ENCODE measurements around the gene ALG6. TPM values are rescaled to one million over a fixed set of nuclear protein-coding genes. Genes with fewer than 3 reads are reported as not detected.
"Not testable (repeated sequence)": the region's sequence is repeated elsewhere in the genome, so short reads cannot be mapped to it uniquely, and the experiment has no call there.

The ALG6 gene
- total RNA-seq, 1 donor from 2014 or later, result 5.4 TPM

DNA sequence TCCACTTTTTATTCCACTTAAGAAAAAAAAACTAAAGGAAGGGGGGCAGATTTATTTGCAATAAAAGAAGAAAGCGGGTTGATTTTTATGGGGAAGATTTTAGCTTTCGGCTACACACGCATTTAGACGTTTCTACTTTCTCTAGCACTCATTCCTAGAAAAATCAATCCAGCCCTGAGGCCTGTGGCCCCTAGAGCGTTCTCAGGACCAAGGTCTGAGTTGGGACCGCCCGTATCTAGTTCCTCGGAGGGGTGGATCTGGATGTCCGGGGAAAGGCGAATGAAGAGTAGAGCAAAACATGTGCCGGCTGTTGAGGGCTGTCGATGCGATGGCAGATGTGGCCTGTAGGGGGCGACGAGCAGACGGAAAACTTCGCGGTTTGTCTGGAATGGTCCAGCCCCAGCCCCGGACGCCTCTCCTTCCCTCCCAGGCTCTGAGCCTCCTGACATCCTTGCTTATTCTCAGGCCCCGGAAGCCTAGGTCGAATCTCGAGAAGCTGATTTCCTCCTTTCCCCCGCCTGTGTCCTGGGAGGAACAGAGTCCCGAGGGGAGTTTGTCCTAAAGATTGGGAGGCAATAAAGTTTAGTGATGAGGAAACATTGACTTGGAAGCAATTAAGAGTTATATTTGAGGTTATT is 39.9 kb upstream of the ALG6 start:
- ATAC-seq, result peak; percentile 92
- peak; percentile 58 for DNase-seq (ENCODE audit: low spot score)

DNA sequence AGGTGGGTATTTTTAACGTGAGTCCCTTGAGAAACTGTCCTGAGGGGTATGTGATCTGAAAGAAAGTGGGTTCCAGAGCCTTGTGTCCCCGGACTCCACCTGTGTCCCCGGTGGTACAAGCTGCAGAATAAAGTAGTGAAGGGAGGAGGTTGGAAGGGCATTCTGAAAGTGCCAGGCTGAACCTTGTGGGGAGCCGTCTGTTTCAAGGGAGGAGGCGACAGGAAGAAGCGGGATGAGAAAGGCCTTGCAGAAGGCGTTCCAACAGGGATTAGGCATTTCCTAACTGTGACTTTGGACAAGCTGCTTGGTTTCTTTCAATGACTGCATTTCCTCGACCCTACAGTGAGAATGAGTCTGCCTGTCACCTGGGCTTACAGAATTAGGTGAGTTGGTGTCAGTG is 39.3 kb upstream of the ALG6 start:
- ATAC-seq (no peak), DNase-seq (ENCODE audit: low spot score) (no peak)

DNA sequence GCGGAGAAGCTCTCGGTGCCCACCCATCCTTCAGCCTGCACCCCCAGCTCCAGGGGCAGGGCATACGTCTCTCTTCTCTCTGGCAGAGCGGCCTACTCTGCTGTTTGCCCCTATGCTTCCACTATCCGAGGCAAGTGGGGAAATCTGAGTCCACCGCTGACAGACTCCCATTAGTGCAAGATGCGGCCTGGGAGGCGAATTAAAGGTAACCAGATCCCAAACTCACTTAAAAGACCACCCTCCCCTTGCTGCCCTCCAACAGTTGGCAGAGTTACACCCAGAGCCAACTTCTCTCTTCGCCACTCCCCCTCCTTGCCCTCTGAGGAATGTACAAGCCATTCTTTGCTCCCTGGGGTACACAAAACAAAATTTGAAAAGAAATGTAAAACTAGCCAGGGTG is 38.6 kb upstream of the ALG6 start:
- ATAC-seq (no peak), DNase-seq (ENCODE audit: low spot score) (no peak)

DNA sequence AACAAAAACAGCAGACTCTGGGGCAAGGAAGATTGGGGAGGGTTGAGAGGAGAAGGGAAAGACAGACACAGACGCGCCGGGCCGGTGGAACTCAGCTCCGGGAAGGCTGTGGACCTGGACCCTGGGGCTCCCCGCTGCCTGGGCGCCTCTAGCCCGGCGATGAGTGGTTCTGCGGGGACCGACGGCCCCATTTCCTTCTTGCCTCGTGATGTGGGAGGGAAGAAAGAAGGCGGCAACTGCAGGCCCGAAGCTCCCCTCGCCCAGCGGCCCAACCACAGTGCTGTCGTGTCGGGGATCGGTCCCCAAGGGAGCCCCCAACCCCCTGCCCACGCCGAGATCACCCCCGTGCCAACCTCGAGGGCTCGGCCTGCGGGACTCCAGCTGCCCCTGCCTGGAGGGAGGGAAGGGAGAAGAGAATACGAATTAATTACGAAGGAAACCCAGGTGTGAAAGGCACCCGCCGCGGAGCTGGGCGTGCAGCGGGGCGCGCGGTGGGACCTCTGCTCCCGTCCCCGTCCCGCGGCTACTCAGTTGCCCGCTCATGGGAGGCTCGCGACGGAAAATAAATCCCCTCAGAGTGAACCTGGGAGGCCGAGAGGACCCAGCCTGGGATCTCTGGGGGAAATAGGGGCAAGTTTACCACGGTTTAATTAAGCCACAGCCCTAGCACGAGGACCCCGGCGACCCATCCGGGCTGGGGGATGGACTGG is 37.7 kb upstream of the ALG6 start:
- ATAC-seq (no peak), DNase-seq (ENCODE audit: low spot score) (no peak)

DNA sequence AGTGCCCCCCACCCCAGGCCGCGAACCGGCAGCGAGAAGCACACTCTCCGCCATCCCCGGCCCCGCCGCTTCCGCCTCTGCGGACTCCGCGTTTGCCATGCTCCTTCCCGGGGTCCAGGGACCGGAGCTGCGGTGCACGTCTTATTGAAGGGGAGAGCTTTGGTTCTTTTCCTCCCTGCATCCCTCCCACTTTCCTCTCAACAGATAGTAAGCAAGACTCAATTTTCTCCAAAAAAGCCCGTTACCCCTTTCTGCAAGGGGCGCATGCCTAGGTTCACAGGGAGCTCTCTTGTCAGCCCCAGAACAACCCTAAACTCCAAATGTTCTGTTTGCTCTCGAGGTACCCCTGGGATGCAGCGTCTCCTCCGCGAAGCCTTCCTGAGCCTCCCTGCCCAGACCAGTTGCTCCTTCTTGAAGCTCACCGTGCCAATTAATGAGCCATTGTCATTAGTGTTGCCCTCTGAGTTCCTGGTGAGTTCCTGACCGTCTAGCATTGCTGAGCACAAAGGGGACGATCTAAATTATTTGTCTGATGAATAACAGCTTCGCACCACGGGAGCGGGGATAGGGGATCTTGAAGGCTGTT is 37.0 kb upstream of the ALG6 start:
- no peak for DNase-seq (ENCODE audit: low spot score)
- no peak for ATAC-seq

DNA sequence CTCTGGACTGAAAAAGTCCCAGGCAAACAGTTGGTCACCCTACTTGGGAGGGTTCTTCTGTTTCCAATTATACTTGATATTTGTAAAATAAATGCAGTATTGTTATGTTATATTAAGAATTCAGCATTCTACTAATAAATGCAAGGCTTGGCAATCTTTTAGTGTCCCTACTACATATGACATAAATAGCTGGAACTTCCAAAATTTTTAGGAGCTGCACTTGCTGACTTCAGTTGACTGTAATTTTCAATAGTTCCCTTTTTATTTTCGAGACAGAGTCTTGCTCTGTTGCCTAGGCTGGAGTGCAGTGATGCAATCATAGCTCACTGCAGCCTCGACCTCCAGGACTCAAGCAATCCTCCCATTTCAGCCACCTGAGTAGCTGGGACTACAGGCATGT is 25.0 kb upstream of the ALG6 start:
- ATAC-seq (no peak), DNase-seq (ENCODE audit: low spot score) (no peak)

DNA sequence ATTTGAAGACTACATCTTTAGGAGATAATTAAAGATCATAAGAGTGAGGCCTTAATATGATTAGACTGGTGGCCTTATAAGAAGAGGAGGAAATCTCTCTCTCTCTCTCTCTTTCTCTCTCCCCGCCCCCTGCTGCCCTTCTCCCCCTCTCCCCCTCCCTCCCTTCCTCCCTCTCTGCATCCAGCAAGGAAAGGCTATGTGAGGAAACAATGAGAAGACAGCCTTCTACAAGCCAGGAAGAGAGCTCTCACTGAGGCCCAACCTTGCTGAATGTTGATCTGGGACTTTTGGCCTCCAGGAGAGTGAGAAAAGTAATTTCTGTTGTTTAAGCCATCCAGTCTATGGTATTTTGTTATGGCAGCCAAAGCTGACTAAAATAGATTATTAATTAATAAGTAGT is 23.5 kb upstream of the ALG6 start:
- DNase-seq (ENCODE audit: low spot score) (no peak), ATAC-seq (no peak)

DNA sequence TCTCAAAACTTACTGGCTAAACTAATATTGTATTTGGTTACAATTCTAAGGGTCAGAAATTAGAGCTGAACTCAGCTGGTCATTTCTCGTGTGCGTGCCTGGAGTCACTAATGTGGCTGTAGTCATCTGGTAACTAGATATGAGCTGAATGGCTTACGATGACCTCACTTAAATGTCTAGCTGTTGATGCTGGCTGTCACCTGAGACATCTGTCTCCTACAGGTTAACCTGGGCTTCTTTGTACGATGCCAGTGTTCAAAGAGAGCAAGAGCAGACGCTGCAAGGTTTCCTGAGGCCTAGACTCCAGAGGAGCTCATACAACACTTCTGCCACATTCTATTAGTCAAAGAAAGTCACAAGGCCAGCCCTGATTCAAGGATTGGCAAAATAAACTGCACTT is 17.1 kb upstream of the ALG6 start:
- DNase-seq (ENCODE audit: low spot score), result no peak
- ATAC-seq, result no peak

DNA sequence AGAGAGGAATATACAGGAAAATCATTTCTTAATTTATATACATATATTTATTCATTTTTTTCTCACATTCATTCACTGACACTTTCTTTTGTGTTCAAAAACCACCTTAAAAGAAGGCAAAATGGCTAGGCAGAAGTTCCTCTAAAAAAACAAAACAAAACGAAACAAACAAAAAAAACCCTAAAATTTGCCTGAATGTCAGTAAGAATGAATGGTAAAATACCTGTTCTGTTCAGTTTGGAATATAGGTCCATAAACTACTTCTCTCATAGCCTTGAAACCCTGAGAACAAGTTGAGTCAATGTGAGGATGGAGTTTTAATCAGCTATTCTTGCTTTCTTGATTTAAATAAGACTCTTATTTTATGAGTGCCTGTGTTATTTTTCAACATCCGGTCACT is 14.7 kb upstream of the ALG6 start:
- DNase-seq (ENCODE audit: low spot score) (no peak), ATAC-seq (no peak)

DNA sequence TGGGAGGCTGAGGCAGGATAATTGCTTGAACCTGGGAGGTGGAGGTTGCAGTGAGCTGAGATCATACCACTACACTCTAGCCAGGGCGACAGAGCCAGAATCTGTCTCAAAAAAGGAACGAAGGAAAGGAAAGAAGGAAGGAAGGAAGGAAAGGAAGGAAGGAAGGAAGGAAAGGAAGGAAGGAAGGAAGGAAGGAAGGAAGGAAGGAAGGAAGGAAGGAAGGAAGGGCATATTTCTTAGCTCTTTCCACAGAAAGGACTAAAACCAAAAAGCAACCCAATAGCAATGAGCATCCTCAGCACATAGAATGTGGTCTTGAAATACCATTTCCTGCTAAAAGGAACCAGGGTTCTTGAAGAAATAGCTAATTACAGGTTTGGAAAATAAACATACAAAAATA is 11.2 kb upstream of the ALG6 start:
- ATAC-seq; DNase-seq (ENCODE audit: low spot score): not testable (repeated sequence)

DNA sequence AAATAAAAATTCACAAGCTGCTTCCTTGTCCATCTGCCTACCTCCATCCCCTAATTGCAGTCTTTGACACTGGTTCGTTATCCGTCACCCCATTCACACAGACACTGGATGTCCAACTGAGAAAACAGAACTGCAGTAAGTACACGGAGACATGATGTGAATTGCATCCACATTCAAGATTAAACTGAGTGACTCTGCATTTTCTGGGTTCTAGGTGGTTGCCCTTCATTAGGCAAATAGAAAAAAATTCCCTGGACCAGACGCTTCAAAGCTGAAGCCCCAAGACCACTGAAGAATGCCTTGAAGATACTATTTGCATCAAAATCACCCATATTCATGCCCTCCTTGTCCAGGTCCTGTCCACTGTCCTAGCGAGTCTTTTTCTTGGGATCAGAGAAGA is 7.9 kb upstream of the ALG6 start:
- ATAC-seq, result no peak
- no peak for DNase-seq (ENCODE audit: low spot score)

DNA sequence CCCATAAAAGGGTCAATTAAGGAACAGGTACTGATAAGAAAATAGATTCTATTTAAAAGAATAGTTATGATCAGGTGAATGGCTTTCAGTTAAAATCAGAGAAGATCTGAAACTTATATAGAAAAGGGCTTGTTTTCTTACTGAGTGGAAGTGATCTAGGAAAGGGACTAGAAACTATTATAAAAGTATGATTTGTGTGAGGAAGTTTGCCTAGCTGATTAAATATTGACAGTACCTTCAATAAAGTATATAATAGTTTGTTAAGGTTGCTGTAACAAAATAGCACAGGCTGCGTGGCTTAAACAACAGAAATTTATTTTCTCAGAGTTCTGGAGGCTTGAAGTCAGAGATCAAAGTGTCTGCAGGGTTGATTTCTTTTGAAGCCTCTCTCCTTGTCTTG is 5.4 kb upstream of the ALG6 start:
- no peak for ATAC-seq
- DNase-seq (ENCODE audit: low spot score), result no peak

DNA sequence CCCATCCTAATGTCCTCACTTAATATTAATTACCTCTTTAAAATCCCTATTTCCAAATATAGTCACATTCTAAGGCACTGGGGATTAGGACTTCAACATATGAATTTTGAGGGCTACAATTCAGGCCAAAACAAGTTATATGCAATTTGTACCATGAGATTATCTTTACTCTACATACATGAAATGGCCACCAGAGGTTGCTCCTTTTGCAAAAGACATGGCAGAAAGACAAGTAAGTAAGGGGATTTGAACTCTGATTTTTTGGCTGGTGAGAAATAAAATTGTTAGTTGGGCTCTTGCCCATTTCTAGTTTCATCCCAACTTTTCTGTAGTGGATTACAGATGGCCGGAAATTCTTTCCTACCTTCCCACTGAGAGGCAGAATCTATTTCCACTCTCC is 4.8 kb upstream of the ALG6 start:
- ATAC-seq (no peak), DNase-seq (ENCODE audit: low spot score) (no peak)

DNA sequence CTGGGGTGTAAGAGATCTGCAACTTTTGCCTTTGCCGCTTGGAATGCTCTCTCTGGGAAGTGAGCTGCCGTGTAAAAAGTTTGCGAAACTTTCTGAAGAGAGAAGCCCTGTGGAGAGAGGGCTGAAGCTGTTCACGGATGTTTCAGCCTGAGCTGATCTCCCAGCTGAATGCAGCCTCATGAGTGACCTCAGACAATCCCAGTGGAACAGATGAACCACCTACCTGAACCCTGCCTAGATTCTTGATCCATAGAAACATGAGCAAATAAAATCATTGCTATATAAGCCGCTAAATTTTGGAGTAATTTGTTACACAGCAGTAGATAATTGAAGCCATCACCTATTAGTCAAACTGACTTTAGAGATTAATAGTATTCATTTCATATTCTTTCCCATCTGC is 4.4 kb upstream of the ALG6 start:
- ATAC-seq, result no peak

DNA sequence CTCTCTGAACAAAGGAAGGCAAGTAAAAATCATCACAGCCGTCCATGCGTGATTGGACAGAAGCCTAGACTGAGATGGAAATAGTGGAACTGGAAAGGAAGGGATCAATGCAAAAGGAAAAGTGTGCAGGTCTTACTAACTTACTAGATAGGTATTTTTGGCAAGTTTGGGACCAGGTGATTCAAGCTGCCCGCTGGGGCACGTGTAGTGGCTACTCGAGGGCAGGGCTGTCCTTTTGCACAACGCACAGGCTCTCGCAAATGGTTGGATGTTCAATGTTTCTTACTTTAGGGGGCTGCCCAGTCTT is 566 bp upstream of the ALG6 start:
- DNase-seq (ENCODE audit: low spot score) (no peak), ATAC-seq (no peak)

More for the DNA sequence above, 4.4 kb upstream of the ALG6 start:
- no peak for DNase-seq (ENCODE audit: low spot score)

DNA sequence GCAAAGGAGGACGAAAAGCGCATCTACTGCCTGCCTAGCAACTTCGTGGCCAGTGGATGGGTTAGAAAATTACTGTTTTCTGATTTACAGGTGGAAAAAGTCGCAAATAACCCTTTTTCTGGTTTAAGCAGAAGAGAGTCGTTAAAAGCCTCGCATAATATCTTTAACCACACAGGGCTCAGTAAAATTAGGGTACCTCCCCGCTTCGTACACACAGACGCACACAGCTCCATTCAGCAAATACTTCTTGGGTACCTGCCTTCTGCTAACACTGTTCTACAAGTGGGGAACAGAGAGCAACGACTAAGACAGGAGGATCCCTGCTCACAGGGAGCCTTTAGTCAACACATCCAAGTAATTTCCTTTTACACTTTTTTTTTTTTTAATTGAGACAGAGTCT is 704 bp downstream of the ALG6 start:
- no peak for DNase-seq (ENCODE audit: low spot score)
- no peak for ATAC-seq

DNA sequence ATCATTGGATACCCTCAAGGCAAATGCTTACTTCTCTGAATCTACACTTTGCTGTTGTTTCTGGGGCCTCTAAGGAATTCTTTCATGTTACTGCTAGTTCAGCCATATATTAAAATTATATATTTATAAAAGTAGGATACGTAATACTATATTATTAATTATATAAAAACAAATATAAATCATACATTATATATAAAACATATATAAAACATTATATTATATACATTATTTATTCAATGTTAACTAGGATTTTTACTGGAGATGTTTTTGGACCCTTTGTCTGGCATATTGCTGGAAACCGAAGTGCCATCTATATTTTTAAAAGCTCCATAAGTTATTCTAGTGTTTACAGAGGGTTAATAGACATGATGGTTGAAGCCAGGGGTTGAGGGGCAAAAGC is 12.2 kb downstream of the ALG6 start:
- ATAC-seq (no peak), DNase-seq (ENCODE audit: low spot score) (no peak)

DNA sequence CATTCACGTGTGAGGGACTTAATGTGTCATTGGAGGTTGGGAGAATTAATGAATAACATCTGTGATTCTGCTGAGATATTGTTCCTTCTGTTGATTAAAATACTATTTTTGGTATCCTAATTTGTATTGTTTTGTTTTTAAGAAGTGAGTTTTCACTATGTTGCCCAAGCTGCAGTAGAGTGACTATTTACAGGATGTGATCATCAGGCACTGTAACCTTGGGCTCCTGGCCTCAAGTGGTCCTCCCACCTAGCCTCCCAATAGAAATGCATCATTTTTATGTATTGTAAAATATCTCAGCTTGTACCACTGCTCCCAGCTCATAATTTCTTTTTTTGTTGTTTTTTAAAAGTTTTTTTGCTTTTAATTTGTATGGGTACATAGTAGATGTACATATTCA is 14.3 kb downstream of the ALG6 start:
- ATAC-seq (no peak), DNase-seq (ENCODE audit: low spot score) (no peak)

DNA sequence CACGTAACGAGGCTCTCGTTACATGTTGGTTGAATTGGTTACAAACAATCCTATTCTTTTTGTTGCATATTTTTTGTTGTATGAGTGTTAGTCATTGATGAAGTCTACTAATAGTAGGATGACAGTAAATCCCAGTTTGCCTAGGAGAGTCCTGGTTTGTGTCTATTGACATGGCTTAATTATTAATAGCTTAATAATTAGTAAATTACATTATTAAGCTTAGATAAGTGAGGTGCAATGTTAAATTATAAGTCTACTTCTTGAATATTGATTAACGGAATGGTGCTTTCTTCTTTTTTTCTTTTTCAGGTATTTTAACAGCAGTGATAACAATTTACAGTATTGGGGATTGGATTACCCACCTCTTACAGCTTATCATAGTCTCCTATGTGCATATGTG is 34.5 kb downstream of the ALG6 start:
- no peak for DNase-seq (ENCODE audit: low spot score)

DNA sequence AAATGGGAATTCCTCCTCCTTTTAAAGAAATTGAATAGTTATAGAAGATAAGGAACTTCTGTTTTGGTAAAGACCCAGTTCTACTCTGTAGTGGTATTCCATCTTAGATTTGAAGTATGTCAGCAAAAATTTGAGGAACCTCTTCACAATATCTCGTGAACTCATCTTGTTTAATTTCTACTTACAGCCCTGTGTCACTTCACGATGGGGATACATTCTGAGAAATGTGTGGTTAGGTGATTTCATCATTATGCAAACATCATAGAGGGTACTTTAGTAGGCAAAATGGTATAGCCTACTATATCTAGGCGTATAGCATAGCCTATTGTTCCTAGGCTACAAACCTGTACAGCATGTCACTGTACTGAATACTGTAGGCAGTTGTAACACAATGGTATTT is 36.0 kb downstream of the ALG6 start:
- no peak for ATAC-seq
- DNase-seq (ENCODE audit: low spot score), result no peak

More for the DNA sequence above, 34.5 kb downstream of the ALG6 start:
- ATAC-seq, result no peak

DNA sequence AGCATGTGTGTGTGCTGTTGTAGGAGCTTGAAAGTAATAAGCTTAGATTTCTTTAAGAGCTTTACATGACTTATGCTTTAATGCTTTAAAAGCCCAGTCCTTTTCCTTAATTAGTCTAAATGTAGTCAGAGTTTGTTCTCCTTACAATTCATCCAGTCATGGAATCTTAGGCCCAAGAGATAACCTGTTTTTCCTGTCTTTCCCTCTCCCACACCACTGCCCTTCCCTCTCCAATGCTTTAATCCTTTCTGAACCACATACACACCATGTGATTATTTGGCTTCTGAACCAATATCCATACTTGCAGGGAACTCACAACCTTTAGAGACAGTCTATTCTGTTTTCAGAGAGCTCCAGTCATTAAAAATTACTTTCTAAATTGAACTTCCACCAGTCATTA is 37.6 kb downstream of the ALG6 start:
- DNase-seq (ENCODE audit: low spot score) (no peak), ATAC-seq (no peak)

DNA sequence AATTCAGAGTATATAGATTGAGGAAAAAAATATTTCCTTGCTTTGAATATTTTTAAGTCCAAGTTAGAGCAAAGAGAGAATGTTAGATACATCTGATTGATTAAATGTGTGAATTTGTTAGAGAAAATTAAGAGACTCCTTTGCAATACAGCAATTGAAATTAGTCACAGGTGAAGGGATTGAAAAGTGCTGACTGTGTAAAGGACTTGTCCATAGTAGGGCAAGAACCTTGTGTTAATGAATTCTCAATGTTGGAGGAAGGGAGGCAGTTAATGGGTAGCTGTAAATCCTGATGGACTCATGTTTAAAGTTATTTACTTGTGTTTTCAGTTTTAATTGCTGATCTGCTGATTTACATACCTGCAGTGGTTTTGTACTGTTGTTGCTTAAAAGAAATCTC is 38.6 kb downstream of the ALG6 start:
- ATAC-seq, result no peak
- no peak for DNase-seq (ENCODE audit: low spot score)

DNA sequence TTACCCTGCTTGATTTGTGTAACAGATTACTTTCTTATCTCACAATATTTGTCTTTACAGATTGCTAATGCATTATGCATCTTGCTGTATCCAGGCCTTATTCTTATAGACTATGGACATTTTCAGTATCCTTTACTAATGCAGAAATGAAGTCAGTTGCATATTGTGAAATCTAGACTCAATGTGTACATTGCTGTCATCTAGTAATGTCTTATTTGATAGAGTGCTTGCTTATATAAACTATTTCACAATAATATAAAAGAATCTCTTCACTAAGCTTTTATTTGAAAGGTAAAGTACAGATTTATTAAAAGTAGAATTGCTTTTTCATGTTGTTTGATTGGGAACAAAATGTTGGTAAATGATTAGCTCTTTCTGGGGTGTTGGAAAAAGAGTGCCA is 39.6 kb downstream of the ALG6 start:
- DNase-seq (ENCODE audit: low spot score) (no peak), ATAC-seq (peak; percentile 46)
